ENCODE measurements around the gene BABAM2.

DNA sequence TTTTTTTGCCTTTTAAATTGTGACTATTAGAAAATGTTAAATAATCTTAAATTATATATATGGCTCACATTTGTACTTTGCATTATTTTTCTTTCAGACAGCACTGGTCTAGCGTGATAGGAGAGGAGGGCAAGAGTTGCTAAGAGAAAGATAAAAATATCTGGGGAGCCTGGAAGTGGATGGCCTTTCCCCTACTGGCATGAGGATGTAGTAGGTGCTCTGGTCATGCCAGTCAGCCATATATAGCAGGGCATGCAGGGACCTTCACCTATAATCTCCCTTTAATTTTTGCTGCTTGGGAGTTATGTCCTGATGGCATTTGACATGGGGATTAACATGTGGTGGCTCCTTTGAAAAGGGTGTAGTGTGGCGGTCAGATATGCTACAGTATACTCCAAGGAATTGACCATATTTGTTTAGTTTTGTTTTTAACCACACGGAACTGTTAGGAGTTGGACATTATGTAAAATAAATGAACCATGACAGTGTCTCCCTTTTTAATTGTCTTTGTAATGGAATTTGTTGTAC lies 144.7 kb downstream of the BABAM2 start:
- TF ChIP-seq FOXK2 (IDR thresholded peaks at IDR 0.05) (no peak), FOXM1 (IDR thresholded peaks at IDR 0.05; ENCODE audit: borderline replicate concordance) (no peak), SUZ12 (IDR thresholded peaks at IDR 0.05) (no peak), SP1 (IDR thresholded peaks at IDR 0.05) (no peak), NFRKB (IDR thresholded peaks at IDR 0.05) (no peak), ELF4 (IDR thresholded peaks at IDR 0.05) (no peak), L3MBTL2 (conservative IDR thresholded peaks at IDR 0.05) (no peak)
- TF ChIP-seq, protein P1, sequence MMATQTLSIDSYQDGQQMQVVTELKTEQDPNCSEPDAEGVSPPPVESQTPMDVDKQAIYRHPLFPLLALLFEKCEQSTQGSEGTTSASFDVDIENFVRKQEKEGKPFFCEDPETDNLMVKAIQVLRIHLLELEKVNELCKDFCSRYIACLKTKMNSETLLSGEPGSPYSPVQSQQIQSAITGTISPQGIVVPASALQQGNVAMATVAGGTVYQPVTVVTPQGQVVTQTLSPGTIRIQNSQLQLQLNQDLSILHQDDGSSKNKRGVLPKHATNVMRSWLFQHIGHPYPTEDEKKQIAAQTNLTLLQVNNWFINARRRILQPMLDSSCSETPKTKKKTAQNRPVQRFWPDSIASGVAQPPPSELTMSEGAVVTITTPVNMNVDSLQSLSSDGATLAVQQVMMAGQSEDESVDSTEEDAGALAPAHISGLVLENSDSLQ (IDR thresholded peaks at IDR 0.05): no peak

All from HEK293T (cell line).